Brain pericyte (primary cell): ENCODE results near the gene SLC8A3.

Experiments used
- DNase-seq: peaks from one replicate; pipeline ENCODE4 v3.0.0-alpha.2; 2012; ENCODE audit warnings: low read depth, low spot score

The SLC8A3 gene

DNA sequence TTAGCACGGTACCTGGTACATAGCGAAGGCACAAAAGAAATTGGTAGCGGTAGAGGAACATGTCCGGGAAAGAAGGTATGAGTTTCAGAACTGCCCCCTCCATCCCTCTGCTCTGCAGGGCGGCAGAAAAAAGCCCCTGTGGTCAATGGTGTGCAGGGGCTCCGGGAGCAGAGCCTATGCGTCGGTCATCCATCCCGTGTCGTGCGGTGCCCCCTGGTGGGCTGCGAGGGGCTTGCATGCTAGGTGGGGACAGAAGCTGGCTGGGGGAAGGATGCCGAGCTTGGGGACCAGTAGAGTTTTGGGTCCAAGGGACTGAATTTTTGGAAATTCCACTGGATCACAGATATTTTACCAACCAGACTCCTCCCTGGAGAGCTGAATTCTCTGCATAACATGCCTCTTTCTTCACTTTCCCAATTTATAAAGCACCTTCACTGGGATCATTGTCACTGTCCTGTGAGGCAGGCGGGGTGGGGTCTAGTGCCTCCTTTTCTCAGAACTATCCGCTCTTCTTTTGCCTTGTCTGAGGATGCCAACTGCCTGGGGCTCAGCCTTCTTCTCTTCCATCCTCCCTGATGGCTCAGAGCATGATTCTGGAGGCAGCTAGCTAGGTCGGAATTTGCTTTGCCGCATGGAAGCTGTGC, 160.8 kb downstream of the SLC8A3 start:
- DNase-seq, result no peak

DNA sequence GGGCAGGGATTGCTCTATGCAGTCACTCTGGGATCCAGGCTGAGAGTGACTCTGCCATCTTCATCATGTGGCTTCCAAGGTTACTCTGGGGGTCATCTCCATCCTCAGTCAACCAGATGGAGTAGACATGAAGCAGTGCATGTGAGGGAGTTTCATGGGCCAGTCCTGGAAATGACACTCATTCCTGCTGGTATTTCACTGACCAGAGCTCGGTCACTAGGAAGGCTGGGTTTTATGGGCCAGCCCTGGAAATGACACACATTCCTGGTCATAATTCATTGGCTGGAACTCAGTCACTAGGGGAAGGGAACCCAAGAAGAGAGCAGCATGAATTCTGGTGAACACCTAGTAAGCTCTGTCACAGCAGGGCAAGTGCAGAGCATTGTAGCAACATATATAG, 164.9 kb downstream of the SLC8A3 start:
- no peak for DNase-seq

DNA sequence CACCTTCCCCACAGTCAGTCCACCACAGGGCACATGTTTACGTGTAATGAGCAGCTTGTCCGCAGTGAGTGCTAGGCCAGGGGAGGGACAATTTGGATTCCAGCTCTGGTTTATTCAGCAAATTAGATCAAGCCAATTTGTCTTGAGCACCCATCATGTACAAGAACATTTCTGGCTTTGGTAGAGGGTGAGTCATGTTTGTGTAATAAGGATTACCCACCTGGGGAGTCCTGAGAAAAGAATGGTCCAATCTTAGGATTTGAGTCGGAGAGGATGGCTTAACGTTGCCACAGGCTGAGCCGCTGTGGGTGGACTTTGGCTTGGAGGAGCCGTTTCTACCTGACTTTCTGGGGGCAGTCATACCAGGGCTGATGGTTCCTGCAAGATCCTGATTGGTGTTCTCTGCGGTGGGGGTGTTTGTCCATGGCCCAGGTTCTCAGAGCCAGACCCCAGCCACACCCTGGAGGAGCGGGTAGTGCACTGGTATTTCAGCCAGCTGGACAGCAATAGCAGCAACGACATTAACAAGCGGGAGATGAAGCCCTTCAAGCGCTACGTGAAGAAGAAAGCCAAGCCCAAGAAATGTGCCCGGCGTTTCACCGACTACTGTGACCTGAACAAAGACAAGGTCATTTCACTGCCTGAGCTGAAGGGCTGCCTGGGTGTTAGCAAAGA, 165.8 kb downstream of the SLC8A3 start:
- no peak for DNase-seq

DNA sequence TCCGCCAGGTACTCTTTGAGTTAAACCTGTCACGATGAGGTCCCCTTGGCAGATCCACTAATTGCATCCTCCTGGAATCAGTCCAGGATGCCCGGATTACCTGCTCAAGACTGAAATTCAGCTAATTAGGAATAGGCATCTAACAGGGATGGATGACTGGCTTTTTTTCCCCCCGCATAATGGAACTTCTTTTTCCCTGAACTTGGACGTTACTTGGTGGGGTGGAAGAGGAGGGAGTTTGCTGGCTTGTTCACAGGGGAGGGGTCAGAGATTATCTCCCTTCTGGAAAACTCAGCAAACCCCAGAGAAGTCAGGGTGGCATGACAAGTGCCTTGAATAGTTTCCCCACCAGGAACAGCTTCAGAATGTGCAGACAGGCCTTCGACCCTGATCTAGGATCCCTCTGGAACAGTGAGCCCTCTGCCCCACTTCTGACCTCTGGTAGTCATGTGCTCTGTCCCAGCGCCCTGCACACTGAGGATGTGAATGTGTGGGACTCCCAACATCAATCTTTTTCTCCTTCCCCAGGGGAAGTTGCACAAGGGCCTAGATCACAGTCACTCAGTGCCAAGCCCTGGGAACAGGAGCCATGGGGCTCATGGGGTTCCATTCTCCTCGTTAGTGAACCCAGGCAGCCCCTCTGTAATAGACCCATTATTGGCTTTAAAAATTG, 167.1 kb downstream of the SLC8A3 start:
- no peak for DNase-seq

DNA sequence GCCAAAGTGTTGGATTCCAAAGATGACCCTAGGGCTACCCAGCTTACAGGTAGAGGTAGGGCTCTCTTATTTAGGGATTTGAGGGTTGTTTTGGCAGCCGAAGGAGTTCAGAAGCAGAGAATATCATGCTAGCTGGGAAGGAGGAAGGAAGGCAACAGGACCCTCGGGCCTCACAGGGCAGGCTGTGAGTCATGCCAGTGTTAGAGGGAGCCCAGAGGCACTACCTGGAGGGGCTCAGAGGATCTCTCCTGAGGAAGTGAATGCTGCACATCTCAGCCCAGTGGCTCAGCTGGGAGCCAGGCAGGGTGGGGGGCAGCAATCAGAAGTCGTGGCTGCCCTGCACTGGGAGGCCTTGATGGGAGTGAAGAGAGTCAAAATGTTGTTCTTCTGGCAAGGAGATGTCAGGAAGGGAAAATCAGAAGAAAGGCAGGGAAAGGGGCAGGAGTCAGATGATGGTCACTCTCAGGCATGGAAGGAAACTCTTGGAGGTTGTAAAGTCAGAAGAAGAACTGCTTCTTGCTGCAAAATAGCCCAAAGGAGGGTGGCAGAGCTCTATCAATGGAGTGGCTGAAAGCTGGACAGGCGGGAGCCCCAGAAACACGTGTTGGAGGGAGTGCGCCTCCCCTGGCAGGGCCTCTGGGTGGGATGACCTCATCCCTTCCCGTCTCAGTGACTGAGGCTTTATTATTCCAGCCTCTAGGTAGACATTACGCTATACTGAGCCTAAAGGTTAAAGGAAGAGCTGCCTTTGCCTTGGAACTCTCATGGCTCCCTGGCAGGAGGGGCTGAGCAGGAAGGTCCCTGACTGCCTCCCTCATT, 168.2 kb downstream of the SLC8A3 start:
- DNase-seq, result no peak

DNA sequence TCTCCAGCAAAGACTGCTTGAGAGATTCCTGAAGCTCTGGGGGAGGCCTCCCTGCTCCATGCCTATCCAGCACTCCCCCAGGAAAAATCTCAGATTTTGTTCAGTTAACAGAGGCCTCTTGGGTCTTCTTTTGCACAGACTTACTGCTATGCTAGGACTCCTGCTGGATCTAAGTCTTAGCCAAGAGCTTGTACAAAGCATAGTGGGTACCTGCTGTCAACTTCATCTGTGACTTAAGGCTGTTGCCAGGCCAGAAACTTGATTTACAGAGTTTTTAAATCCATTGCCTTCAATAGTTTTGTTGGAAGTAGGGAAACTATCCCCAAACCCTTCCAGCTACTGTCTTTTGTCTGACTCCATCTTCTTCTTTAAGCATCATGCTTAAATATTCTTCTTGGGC, 169.1 kb downstream of the SLC8A3 start:
- no peak for DNase-seq

DNA sequence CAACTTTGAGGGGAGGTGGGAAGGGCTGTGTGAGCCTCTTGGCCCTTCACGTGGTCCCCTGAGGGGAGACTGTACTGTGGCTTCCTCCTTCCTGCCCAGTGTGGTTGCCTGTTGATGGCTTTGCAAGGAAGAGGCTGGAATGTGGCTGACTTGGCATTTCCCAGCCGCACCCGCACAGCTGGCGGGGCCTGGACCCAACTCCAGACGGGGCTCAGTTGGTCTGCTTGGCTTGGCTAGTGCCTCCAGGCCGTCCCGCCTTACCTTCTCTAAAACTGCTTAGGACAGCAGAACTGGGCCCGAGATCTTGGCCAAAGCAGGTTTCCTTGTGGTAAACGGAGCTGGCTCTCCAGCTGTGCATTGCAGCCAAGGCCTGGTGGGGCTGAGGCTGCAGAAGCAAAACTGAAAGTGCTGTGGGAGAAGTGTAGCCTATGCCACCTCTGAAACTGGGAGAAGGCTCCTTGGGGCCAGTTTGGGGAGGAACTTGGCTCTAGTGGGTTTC, 170.0 kb downstream of the SLC8A3 start:
- DNase-seq, result peak; percentile 61

DNA sequence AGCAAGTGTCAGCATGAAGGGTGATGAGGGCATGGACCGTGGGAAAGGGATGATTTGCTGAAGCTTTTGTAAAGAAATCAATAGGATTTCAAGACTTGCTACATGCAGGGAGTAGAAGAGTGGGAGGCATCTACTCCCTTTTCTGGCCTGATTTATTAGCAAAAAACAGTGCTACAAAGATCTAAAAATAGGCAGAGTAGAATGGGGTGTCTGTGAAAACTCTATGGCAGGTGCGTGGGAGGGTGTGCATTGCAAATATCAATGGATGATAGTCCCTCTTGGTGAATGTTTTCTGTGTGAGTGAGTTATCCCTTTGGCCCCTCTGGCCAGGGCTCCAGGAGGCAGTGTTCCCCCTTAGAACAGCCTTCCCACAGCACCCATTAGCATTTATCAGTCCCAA, 170.5 kb downstream of the SLC8A3 start:
- DNase-seq, result no peak

DNA sequence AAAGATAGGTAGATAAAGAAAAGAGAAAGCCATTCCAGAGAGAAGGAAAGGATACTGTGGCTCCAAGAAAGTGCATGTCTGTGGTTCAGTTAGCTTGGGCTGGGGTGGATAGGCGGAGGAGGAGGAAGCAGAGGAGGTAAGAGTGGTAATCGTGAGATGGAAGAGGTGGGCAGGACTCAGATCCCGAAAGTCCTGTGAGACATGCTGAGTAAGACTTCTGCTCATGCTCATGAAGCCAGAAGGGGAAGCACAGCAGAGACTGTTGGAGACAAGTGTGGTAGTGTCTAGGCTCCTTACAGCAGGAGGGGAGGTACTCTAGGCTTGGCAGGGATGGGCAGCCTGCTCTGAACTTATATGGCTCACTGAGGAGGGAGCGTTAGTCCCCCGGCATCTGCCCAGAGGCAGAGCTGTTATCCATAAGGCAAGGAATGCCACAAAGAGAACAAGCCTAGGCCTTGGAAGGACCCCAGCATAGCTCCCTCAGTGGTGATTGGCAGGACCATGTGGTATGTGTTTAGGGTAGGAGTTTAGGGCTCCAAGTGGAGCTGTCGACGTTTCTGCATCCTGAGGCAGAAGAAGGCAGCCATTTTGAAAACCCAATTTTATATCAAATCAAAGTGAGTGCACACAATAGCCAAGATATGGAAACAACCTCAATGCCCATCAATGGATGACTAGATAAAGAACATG, 174.2 kb downstream of the SLC8A3 start:
- no peak for DNase-seq

DNA sequence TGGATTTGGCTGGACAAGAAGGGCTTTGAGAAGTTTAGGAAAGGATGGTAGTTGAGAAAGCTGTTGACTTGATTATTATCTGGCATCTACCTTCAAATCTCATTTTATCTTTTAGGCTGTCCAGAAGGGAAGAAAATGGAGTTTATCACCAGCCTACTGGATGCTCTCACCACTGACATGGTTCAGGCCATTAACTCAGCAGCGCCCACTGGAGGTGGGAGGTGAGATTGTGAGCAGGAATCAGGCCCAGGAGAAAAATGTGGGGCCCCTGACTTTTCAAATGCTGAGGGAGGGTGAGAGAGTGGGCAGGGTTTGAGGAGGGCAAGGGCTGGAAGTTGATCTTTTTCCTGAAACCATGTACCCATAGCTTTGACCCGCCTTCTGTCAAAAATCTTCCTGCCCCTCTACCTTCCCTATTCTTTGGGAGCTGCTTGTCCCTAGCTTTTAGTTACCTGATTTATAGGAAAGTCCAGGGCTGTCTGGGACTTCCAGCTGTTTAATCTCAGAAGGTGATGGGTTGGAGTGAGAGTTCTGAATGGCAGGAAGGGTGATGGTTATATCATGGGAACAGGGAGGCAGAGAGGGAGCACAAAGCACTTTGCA, 175.4 kb downstream of the SLC8A3 start:
- DNase-seq, result no peak

DNA sequence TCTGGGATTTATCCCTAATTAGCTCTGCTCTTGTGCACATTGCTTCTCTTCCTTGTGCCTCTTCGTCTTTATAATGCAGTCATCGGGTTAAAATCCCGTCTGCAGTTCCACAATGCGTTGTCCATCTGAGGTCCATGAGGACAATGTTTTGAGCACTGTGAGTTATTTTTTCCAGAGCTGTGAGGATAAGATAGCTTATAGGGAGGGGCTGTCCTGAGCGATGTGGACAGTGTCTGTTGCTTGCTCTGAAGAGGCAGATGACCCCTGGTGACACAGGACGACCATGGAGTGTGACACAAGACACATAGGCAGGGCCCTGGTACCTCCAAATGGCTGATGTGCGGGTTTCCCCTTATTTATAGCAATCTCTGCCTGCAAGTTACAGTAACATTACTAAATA, 177.0 kb downstream of the SLC8A3 start:
- no peak for DNase-seq

DNA sequence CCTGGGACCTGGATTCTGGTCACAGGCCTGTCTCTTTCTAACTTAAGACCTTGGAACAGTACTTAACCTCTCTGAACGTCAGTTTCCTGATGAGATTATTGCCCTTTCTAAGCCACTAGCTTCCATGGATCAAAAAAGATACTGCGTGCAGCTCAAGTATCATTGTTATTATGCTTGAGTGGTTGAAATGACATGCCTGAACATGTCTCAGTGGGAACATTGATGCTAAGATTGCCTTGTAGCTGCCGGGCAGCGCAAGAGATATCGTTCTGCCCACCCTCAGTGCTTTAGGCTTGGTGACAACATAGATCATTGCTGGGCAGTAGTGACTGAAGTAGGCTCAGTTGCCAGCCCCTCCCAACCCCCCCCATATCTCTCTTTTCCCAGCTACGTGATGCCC, 177.7 kb downstream of the SLC8A3 start:
- DNase-seq, result no peak

DNA sequence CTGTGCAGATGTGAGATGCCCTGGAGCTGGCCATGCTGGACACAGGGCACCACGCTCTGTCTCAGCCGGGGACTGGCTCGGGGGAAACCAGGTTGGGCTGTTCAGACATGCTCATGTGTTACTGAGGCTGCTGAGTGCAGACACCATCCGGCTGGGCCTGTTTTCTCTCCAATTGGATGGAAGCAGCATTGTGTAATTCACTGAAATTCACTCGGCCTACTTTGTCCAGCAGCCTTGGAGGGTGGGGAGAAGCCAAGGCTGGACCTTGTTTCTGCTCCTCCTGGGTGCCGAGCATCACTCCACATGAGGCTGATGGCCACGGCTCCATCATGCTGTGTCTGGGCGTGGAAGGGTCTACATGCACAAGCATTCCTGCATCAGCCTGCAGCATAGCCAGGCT, 178.8 kb downstream of the SLC8A3 start:
- no peak for DNase-seq

DNA sequence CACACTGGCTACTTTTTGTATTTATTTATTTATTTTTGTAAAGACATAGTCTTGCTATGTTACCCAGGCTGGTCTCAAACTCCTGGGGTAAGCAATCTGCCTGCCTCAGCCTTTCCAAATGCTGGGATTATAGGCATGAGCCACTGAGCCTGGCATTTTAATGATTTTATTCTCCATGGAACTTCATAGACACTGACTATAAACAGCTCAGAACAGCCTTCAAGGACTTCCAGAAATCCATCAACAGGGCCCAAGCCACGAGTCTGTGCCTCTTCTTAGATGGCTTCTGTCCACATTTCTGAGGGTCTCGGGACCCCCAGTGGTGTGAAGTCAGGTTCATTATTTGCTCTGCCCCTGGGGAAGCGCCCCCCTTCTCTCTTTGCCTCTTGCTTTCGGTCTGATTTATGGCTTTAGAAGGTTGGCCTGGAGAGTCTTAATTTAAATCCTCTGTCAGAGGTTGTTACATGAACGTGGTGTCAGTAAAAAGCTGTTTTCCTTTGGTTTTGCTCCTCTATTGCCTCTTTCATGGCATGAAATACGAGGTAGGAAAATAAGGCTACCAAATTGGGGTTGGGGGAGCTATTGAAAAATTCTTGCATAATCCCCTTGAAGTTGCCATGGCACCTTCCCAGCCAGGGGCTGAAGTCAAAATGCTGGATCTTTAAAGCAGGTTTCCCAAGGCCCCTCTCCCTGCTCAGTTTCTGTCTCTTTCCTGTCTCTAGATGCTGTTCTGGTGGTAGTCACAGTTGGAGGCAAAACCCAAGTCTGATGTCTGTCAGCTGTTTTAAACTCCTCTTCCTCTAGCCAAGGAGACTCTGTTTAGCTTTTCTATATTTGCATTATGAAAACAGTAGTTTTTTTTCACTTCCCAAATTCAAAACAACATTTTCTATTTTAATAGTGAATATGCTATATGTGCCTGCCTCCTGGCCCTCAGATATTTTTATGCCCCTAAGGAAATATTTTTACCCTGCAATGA, 180.2 kb downstream of the SLC8A3 start:
- DNase-seq, result no peak

DNA sequence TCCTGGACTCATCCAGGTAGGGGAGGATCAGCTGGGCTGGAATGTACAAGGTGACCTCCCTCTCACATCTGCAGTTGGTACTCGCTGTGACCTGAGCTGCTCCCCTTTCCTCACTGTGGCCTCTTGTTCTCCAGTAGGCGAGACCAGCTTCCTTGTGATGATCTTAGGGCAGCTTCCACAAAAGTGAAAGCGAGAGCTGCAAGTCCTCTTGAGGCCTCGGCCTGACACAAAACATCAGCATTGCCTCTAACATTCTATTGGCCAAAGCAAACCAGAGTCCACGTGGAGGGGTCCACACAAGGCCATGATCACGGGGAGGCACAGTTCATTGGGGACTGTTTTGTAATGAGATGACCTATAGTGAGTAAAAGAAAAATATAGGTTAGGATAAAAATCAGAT, 182.1 kb downstream of the SLC8A3 start:
- DNase-seq, result no peak

DNA sequence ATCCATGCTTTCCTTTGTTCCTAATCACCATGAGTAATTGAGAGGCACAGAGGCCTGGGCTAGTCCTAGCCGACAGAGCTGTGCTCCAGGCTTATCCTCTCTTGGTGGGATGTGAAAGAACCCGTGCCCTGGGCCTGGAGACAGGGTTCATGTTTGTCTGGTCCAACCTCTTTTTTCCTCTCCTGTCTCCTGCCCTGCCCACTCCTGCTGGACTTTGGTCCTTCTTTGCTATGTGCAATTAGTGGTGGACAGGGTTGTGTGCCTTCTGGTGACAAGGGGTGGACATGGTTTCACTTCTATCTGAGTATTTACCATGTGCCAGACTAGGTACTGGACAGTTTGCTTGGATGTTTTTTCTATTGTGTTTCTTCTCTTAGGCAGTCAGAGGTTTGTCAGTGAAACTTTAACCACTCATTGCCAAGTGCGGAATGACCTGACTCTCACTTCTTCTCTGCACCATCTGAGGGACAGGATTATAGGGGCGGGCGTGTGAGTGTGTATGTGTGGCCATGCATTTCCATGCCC, 183.4 kb downstream of the SLC8A3 start:
- no peak for DNase-seq

DNA sequence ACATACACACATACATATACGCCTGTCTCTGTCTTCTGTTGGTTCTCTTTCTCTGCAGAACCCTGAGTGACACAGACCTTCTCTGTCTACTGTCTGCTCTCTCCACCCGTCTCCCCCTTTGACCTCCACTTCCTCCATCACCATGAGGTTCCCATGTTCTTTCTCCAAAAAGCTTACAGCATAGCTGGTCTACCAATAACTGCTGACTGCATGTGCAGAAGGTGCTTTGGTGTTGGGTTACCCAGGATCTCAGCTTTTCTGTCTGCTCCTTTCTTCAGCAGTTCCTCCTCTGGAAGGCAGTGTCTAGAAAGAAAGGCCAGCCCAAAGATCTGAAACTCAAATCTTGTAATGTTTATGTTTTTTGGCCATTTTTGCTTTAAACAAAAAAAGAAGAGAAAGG, 184.0 kb downstream of the SLC8A3 start:
- no peak for DNase-seq

DNA sequence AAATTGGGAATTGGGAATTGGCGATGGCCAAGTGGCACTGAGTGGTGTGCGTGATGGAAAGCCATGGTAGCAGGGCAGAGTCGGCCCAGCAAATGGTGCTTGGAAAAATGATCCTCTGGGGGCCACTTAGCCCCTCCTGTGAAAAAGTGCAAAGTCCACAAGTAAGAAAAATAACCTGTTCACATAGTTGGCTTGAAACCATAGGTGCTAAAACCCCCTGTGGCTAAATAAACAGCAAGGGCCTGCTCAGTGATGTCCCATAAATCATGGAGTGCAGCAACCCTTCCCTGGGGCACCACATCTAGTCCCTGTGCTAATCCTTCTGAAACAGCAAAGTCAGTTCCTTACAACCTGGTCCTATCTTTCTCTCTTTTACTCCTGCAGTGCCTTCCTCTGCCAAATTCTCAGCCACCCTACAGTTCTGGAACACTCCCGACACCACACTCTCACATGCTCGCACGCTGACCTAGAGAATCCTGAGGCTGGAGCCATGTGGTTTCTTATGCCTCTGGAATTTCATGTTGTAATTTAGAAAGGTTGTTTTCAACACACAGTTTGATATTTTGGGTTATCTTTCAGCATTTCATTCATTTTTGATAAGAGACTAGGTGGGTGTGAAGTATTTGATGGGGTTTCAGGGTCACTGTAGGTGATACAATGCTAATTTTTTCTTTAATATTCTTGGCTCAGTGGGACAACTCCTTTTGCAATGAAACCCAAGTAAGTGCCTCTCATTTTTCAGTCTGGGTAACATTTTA, 186.0 kb downstream of the SLC8A3 start:
- no peak for DNase-seq

DNA sequence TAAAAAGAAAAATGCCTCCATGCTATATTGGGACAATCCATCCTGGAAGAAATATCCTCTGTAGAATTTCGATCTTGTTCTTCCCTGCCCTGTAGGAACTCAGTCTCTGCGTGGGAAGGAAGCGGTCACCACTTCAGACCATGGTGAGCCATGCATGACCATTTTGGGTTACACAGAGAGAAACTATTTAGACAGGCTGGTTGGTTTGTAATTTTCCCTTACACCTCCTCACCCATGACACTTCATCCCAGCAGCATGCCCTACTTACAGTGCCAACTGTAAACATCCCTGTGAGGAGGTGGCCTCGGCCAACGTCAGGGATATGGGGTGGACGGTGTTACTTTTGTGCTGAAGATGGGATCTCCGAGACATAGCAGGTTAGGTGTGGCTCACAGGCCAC, 188.2 kb downstream of the SLC8A3 start:
- no peak for DNase-seq
